ENCODE data around the gene PURB.
"Not testable (repeated sequence)": the region's sequence is repeated elsewhere in the genome, so short reads cannot be mapped to it uniquely, and the experiment has no call there.

PURB gene

DNA sequence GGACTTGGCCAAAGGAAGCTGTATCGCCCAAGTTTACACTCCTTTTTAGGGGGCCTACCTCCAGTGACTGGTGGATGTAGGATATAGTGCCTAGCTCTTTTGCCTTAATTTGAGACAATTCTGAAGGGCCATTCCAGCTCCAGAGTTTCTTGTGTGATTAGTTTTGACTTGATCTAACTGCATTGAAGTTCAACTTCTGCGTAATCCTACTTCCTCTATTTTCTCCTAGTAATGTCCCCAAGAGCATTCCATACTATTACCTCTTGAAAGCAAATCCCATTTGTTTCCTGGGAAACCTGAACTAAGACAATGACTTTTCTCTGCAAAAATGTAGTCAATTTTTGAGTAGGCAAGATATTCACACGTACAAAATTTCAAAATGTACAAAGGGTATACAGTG lies 32.7 kb downstream of the PURB start:
- no peak for DNase-seq (ENCODE audit: low spot score)

- no peak for DNase-seq (ENCODE audit: low spot score)
Observed at GRCh38 chr7:44849885-44850544, 35.3 kb downstream of the PURB start.

DNA sequence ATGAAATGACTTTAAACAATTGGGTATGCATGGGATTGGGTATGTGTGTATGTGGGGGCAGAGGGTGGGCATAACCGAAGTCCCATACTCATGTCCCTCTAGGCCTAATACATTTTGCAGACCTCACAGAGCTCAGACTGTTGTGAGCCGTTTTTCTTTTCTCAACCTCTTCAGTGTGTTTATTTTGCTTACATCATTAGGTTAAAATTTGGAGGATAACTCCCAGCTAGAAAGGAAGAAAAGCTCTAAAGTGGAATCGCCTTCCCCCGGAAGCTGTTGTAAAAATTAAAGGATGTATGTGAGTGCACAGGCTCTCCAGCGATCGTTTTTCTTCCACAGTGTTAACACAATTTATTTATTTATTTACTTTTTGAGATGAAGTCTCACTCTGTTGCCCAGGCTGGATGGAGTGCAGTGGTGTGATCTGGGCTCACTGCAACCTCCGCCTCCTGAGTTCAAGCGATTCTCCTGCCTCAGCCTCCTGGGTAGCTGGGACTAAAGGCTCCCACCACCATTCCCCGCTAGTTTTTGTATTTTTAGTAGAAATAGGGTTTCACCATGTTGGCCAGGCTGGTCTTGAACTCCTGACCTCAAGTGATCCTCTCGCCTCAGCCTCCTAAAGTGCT lies 36.0 kb downstream of the PURB start:
- no peak for DNase-seq (ENCODE audit: low spot score)

- DNase-seq (ENCODE audit: low spot score) = peak; percentile 100
Observed at GRCh38 chr7:44847920-44848634, 37.3 kb downstream of the PURB start, which contains the start of gene H2AZ2. Gene H2AZ2, minus strand, starts transcription at chr7:44848087. Its CDS starts 116 bp downstream, at chr7:44847971.

GRCh38 chr7:44847509-44847919 lies 37.8 kb downstream of the PURB start:
- DNase-seq (ENCODE audit: low spot score) = peak; percentile 88

DNA sequence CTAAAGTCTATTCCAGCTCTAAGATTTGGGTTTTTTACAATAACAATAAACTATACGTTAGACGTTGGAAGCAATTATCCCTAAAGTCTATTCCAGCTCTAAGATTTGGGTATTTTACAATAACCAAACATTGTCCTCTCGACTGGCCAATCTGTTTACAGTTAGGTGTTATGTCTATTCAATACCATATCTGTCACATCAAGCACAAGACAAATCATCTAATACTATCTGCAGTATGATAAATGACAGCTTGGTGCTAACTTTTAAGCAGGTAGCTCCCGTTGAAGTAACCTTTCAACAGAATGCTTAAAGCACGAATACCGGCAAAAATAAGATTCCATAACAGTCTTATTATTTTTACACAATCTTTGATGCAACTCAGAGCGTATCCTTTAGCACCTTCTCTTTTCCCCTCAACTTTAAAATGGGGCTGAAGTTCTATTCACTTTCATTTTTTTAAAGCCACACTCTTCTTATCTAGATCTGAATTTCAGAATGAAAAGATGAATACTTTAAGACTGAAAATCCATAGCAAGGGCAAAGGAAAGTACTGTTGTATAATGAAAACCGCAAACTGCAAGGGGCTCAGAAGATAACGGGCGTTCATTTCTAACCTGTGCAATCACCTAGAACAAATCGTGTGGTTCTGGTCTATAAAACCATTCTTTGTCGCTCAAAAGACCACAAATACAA lies 38.4 kb downstream of the PURB start:
- DNase-seq (ENCODE audit: low spot score) = no peak

DNA sequence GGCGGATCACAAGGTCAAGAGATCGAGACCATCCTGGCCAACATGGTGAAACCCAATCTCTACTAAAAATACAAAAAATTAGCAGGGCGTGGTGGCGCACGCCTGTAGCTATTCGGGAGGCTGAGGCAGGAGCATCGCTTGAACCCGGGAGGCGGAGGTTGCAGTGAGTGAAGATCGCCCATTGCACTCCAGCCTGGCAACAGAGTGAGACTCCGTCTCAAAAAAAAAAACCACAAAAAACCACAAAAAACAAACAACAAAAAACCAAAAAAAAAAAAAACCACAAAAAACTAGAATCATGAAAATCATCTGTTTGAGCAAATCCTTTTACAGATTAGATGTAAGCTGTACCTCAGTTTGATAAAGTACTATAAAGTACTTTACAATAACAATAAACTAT lies 38.9 kb downstream of the PURB start:
- DNase-seq (ENCODE audit: low spot score) = not testable (repeated sequence)

DNA sequence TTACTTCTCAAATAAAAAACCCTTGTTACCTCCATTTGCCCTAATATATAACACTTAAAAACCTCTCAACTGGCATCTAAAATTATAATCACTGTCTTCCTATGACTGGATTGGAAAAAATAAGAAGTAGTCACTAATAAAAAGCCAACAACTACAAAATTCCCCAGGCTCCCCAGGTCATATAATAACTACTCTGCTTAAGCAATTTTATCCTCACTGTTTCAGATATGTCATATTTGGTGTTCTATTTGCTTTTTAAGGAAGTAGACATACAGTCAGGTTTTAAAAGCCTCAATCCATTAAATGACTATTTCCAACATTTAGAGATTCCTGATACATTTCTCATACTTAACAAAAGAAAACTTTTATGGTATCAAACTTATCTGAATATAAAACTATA lies 39.9 kb downstream of the PURB start:
- no peak for DNase-seq (ENCODE audit: low spot score)

DNA sequence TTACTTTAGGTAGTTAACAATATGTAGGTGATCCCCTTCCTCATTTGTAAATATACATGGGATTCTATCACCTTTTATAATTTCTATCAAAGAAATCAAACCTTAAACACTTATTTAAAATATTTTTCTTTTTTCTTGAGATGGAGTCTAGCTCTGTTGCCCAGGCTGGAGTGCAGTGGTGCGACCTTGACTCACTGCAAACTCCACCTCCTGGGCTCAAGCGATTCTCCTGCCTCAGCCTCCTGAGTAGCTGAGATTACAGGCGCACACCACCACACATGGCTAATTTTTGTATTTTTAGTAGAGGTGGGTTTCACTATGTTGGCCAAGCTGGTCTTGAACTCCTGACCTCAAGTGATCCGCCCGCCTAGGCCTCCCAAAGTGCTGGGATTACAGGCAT lies 41.9 kb downstream of the PURB start:
- DNase-seq (ENCODE audit: low spot score) = not testable (repeated sequence)

GRCh38 chr7:44842675-44843074 lies 42.7 kb downstream of the PURB start:
- DNase-seq (ENCODE audit: low spot score) = not testable (repeated sequence)

GRCh38 chr7:44838751-44839150 lies 46.6 kb downstream of the PURB start:
- no peak for DNase-seq (ENCODE audit: low spot score)

- no peak for DNase-seq (ENCODE audit: low spot score)
Observed at GRCh38 chr7:44827567-44827966, 57.8 kb downstream of the PURB start.
